ENCODE measurements around the gene LNX2. TPM values are rescaled to one million over a fixed set of nuclear protein-coding genes. Genes with fewer than 3 reads are reported as not detected.

The LNX2 gene
- polyA plus RNA-seq, 1 donor (not counting 4 experiments of a cell fraction or from before 2014, with no cell fraction given): 17.0 TPM

- no peak for TF ChIP-seq CTCF (optimal IDR thresholded peaks at IDR 0.05 in 1 of 3, IDR thresholded peaks at IDR 0.05 in 1 of 3, conservative IDR thresholded peaks at IDR 0.05 in 1 of 3; ENCODE audit: extremely low read depth in 1 of 3, insufficient read depth in 2 of 3, low read length in 3 of 3)
- TF ChIP-seq EZH2 (IDR thresholded peaks at IDR 0.05; ENCODE audit: low read length): no peak
- H3K4me1 ChIP-seq (ENCODE audit: control insufficient read depth, extremely low read depth, insufficient read depth, low read length): no peaks in the 10 kb centered on the region
- no peak overlapping the region for H3K9ac ChIP-seq (ENCODE audit: control insufficient read depth, extremely low read depth, insufficient read depth, low read length)
- H3K9me1 ChIP-seq (ENCODE audit: control insufficient read depth, extremely low read depth, insufficient read depth, low read length): no peaks in the 10 kb centered on the region
- FAIRE-seq (no peak), DNase-seq (ENCODE audit: low read depth, low spot score) (no peak)
- dilution Hi-C loops (cut with MboI; ENCODE audit: extremely low pct_ligation_motif_present, low sequenced_read_pairs): no loop called here
- H2AFZ ChIP-seq (ENCODE audit: control insufficient read depth, low read length): no peak overlapping the region
- no peaks in the 10 kb centered on the region for H4K20me1 ChIP-seq (ENCODE audit: control insufficient read depth, extremely low read depth, insufficient read depth, low read length)
- H3K27ac ChIP-seq (ENCODE audit: control insufficient read depth, insufficient read depth, low read length): no peak overlapping the region
- peaks cover 6% of the 10 kb centered on the region for H3K79me2 ChIP-seq (ENCODE audit: control insufficient read depth, insufficient read depth, low read length)
- H3K4me2 ChIP-seq (ENCODE audit: control insufficient read depth, extremely low read depth, insufficient read depth, low read depth, low read length): no peak overlapping the region
- H3K9me3 ChIP-seq (ENCODE audit: control insufficient read depth, low read depth, low read length): peaks cover 10% of the 10 kb centered on the region
- peaks cover 12 to 16% of the 10 kb centered on the region in 2 experiments for H3K36me3 ChIP-seq (ENCODE audit: control insufficient read depth in 2 of 2, extremely low read depth in 1 of 2, insufficient read depth in 2 of 2, low read length in 2 of 2)
- no peaks in the 10 kb centered on the region for H3K27me3 ChIP-seq (ENCODE audit: control insufficient read depth, extremely low read depth, insufficient read depth, low read length)
- no peak overlapping the region for H3K4me3 ChIP-seq (ENCODE audit: control insufficient read depth in 2 of 3, extremely low read depth in 1 of 3, insufficient read depth in 2 of 3, low read depth in 1 of 3, low read length in 3 of 3)
Measured at GRCh38 chr13:27650312-27650711, 30.0 kb upstream of the LNX2 start.

GRCh38 chr13:27644302-27644701 is 24.0 kb upstream of the LNX2 start:
- Histone ChIP-seq H4K20me1 (ENCODE audit: control insufficient read depth, extremely low read depth, insufficient read depth, low read length) (no peaks in the 10 kb centered on the region), H3K27me3 (ENCODE audit: control insufficient read depth, extremely low read depth, insufficient read depth, low read length) (no peaks in the 10 kb centered on the region), H2AFZ (ENCODE audit: control insufficient read depth, low read length) (no peak overlapping the region), H3K9me1 (ENCODE audit: control insufficient read depth, extremely low read depth, insufficient read depth, low read length) (no peaks in the 10 kb centered on the region), H3K4me1 (ENCODE audit: control insufficient read depth, extremely low read depth, insufficient read depth, low read length) (peaks cover 40% of the 10 kb centered on the region), H3K36me3 (ENCODE audit: control insufficient read depth in 2 of 2, extremely low read depth in 1 of 2, insufficient read depth in 2 of 2, low read length in 2 of 2) (peaks cover 2 to 5% of the 10 kb centered on the region in 2 experiments), H3K4me3 (ENCODE audit: control insufficient read depth in 2 of 3, extremely low read depth in 1 of 3, insufficient read depth in 2 of 3, low read depth in 1 of 3, low read length in 3 of 3) (peak overlapping the region in 2 of 3 experiments; percentile 16 to 53), H3K4me2 (ENCODE audit: control insufficient read depth, extremely low read depth, insufficient read depth, low read depth, low read length) (peak overlapping the region; percentile 67), H3K9me3 (ENCODE audit: control insufficient read depth, low read depth, low read length) (no peaks in the 10 kb centered on the region), H3K79me2 (ENCODE audit: control insufficient read depth, insufficient read depth, low read length) (peaks cover 26% of the 10 kb centered on the region), H3K9ac (ENCODE audit: control insufficient read depth, extremely low read depth, insufficient read depth, low read length) (peak overlapping the region; percentile 29), H3K27ac (ENCODE audit: control insufficient read depth, insufficient read depth, low read length) (peak overlapping the region; percentile 66)
- TF ChIP-seq CTCF (optimal IDR thresholded peaks at IDR 0.05 in 1 of 3, IDR thresholded peaks at IDR 0.05 in 1 of 3, conservative IDR thresholded peaks at IDR 0.05 in 1 of 3; ENCODE audit: extremely low read depth in 1 of 3, insufficient read depth in 2 of 3, low read length in 3 of 3): no peak
- no peak for TF ChIP-seq EZH2 (IDR thresholded peaks at IDR 0.05; ENCODE audit: low read length)
- FAIRE-seq (peak; percentile 82), DNase-seq (ENCODE audit: low read depth, low spot score) (no peak)
- dilution Hi-C loops (cut with MboI; ENCODE audit: extremely low pct_ligation_motif_present, low sequenced_read_pairs): no loop called here
